Measurements from ENCODE around the gene MFN2.

- TF ChIP-seq TAF1 (IDR thresholded peaks at IDR 0.05; ENCODE audit: low read depth, low read length) = no peak
- no peak for TF ChIP-seq POLR2AphosphoS5 (IDR thresholded peaks at IDR 0.05; ENCODE audit: low read depth, low read length)
Observed at GRCh38 chr1:12016182-12016581, 35.9 kb downstream of the MFN2 start.

Measured in GM12891 (cell line).